Liver (tissue), 9 donors: ENCODE results near the gene TRIM7. TPM values are rescaled to one million over a fixed set of nuclear protein-coding genes. Genes with fewer than 3 reads are reported as not detected.

Source experiments
- DNase-seq: peaks from one replicate; pipeline ENCODE4 v3.0.0-alpha.2; 2017; ENCODE audit warnings: low spot score
- H3K27ac ChIP-seq, 2 donors: one replicate each; pipeline ENCODE4 v1.7.0; 2013; ENCODE audit warnings: inconsistent platforms in 2 of 2, low read length in 2 of 2, control low read depth in 1 of 2, low read depth in 1 of 2, mild to moderate bottlenecking in 1 of 2
- H3K27me3 ChIP-seq, 4 donors: one replicate each; pipeline versions ENCODE4 v1.6.1 to v1.7.0; 2013; ENCODE audit warnings: low read length in 3 of 4, inconsistent platforms in 1 of 4, mild to moderate bottlenecking in 1 of 4, moderate library complexity in 1 of 4; ENCODE audit not compliant: control insufficient read depth in 4 of 4, insufficient read depth in 4 of 4
- H3K36me3 ChIP-seq, 4 donors: one replicate each; pipeline versions ENCODE4 v1.6.1 to v1.7.0; 2013; ENCODE audit warnings: low read length in 3 of 4, mild to moderate bottlenecking in 3 of 4, low read depth in 1 of 4, moderate library complexity in 1 of 4; ENCODE audit not compliant: control insufficient read depth in 4 of 4, insufficient read depth in 3 of 4
- H3K4me1 ChIP-seq, 4 donors: one replicate each; pipeline versions ENCODE4 v1.6.1 to v1.7.0; 2013; ENCODE audit warnings: low read length in 3 of 4, mild to moderate bottlenecking in 3 of 4, moderate library complexity in 1 of 4; ENCODE audit not compliant: control insufficient read depth in 4 of 4, insufficient read depth in 4 of 4
- H3K4me3 ChIP-seq, 3 donors: one replicate each; pipeline versions ENCODE4 v1.6.1 to v1.7.0; 2013; ENCODE audit warnings: low read length in 3 of 3, control low read depth in 1 of 3, low read depth in 1 of 3, mild to moderate bottlenecking in 1 of 3
- H3K9ac ChIP-seq, 2 donors: one replicate each; pipeline ENCODE4 v1.7.0; 2013; ENCODE audit warnings: low read length in 2 of 2, mild to moderate bottlenecking in 2 of 2, moderate library complexity in 2 of 2, control low read depth in 1 of 2, low read depth in 1 of 2
- H3K9me3 ChIP-seq, 4 donors: one replicate each; pipeline versions ENCODE4 v1.6.1 to v1.7.0; 2013; ENCODE audit warnings: low read length in 3 of 4; ENCODE audit not compliant: control insufficient read depth in 4 of 4
- ATF3 ChIP-seq: IDR thresholded peaks from 2 replicates; pipeline ENCODE4 v1.6.1; 2016; ENCODE audit warnings: antibody characterized with exemption
- EGR1 ChIP-seq, 2 donors: IDR thresholded peaks; 2 replicates each; pipeline ENCODE4 v1.6.1; 2016 to 2018; ENCODE audit warnings: antibody characterized with exemption in 2 of 2, low read depth in 2 of 2
- FOXA1 ChIP-seq: IDR thresholded peaks from 2 replicates; pipeline ENCODE4 v1.6.1; 2016; ENCODE audit warnings: antibody characterized with exemption
- FOXA2 ChIP-seq: IDR thresholded peaks from 2 replicates; pipeline ENCODE4 v1.6.1; 2016; ENCODE audit warnings: antibody characterized with exemption
- GABPA ChIP-seq, 2 donors: IDR thresholded peaks in 1 of 2; conservative IDR thresholded peaks in 1 of 2; 2 replicates each; pipeline ENCODE4 v1.6.1; 2016; ENCODE audit warnings: antibody characterized with exemption in 2 of 2, mild to moderate bottlenecking in 1 of 2, moderate library complexity in 1 of 2
- HNF4G ChIP-seq: IDR thresholded peaks from 2 replicates; pipeline ENCODE4 v1.6.1; 2016; ENCODE audit warnings: antibody characterized with exemption
- JUND ChIP-seq, 2 donors: IDR thresholded peaks; 2 replicates each; pipeline ENCODE4 v1.6.1; 2016; ENCODE audit warnings: antibody characterized with exemption in 2 of 2
- NR2F2 ChIP-seq: IDR thresholded peaks from 2 replicates; pipeline ENCODE4 v1.6.1; 2016; ENCODE audit warnings: antibody characterized with exemption
- RAD21 ChIP-seq, 2 donors: IDR thresholded peaks; 2 replicates each; pipeline ENCODE4 v1.6.1; 2016; ENCODE audit warnings: antibody characterized with exemption in 2 of 2, mild to moderate bottlenecking in 2 of 2
- REST ChIP-seq: IDR thresholded peaks from 2 replicates; pipeline ENCODE4 v1.6.1; 2016; ENCODE audit warnings: antibody characterized with exemption, mild to moderate bottlenecking
- RXRA ChIP-seq, 2 donors: IDR thresholded peaks; 2 replicates each; pipeline ENCODE4 v1.6.1; 2017 to 2018; ENCODE audit warnings: antibody characterized with exemption in 2 of 2, mild to moderate bottlenecking in 1 of 2
- SP1 ChIP-seq: IDR thresholded peaks from 2 replicates; pipeline ENCODE4 v1.6.1; 2018; ENCODE audit warnings: antibody characterized with exemption, mild to moderate bottlenecking
- TAF1 ChIP-seq: conservative IDR thresholded peaks from 2 replicates; pipeline ENCODE4 v1.6.1; 2016; ENCODE audit warnings: antibody characterized with exemption, mild to moderate bottlenecking
- YY1 ChIP-seq: IDR thresholded peaks from 2 replicates; pipeline ENCODE4 v1.6.1; 2016; ENCODE audit warnings: antibody characterized with exemption, mild to moderate bottlenecking
- ZBTB33 ChIP-seq: IDR thresholded peaks from 2 replicates; pipeline ENCODE4 v1.6.1; 2016; ENCODE audit warnings: antibody characterized with exemption
- WGBS: extraction: QIAGEN DNeasy Blood & Tissue Kit; methylation state at CpG from one replicate; pipeline ENCODE4 v1.1.7; 2013; 5-methylcytosine and 5-hydroxymethylcytosine counted together
- polyA plus RNA-seq, 2 donors: library from polyadenylated mRNA; stranded (reverse) in 1 of 2; unstranded in 1 of 2; fragments of 200-250 nt in 1 of 2; fragments of >200 nt in 1 of 2; fragmentation: Nextera tagmentation in 1 of 2; extraction: Ambion mirVana in 1 of 2; gene quantifications; one replicate each; pipeline versions ENCODE4 v1.2.1 to v1.2.3, GENCODE V29; 2013 to 2015
- total RNA-seq, 2 donors: library from RNA; depleted of rRNA; stranded (reverse); fragments of >200 nt; gene quantifications; one replicate each; pipeline ENCODE4 v1.2.3, GENCODE V29; 2014
- TF ChIP-seq, protein P1 (sequence below): fragments of 150-350 bp; IDR thresholded peaks from 2 replicates; pipeline ENCODE4 v1.5.1; 2017; ENCODE audit warnings: improper control_type of control experiment, low read depth, low read length; ENCODE audit not compliant: missing input control
- donor health status: healthy.
- donor health status: healthy.
- donor health status: healthy.
- donor health status: healthy.
- donor health status: healthy.

Gene TRIM7
- total and polyA plus RNA-seq, 4 donors, result 0.10 to 0.50 (median 0.14) TPM; not detected in 1

GRCh38 chr5:181194489-181195248, 10.3 kb downstream of the TRIM7 start:
- Histone ChIP-seq H3K27me3 (no peaks in the 10 kb centered on the region), H3K4me3 (no peak overlapping the region), H3K9me3 (no peaks in the 10 kb centered on the region), H3K9ac (no peak overlapping the region), H3K27ac (no peak overlapping the region), H3K36me3 (no peaks in the 10 kb centered on the region), H3K4me1 (peaks cover 4 to 25% (median 15%) of the 10 kb centered on the region in 4 donors)
- peak; percentile 77 for DNase-seq
- 68% methylated on average over 21 of the region's 21 CpGs for WGBS
- TF ChIP-seq TAF1, result no peak
- TF ChIP-seq FOXA1, result no peak
- TF ChIP-seq JUND (IDR thresholded peaks at IDR 0.05), result no peak
- TF ChIP-seq RAD21 (IDR thresholded peaks at IDR 0.05), result no peak
- TF ChIP-seq REST, result no peak
- no peak for TF ChIP-seq YY1
- TF ChIP-seq, protein P1, sequence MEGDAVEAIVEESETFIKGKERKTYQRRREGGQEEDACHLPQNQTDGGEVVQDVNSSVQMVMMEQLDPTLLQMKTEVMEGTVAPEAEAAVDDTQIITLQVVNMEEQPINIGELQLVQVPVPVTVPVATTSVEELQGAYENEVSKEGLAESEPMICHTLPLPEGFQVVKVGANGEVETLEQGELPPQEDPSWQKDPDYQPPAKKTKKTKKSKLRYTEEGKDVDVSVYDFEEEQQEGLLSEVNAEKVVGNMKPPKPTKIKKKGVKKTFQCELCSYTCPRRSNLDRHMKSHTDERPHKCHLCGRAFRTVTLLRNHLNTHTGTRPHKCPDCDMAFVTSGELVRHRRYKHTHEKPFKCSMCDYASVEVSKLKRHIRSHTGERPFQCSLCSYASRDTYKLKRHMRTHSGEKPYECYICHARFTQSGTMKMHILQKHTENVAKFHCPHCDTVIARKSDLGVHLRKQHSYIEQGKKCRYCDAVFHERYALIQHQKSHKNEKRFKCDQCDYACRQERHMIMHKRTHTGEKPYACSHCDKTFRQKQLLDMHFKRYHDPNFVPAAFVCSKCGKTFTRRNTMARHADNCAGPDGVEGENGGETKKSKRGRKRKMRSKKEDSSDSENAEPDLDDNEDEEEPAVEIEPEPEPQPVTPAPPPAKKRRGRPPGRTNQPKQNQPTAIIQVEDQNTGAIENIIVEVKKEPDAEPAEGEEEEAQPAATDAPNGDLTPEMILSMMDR, result no peak
- TF ChIP-seq GABPA (IDR thresholded peaks at IDR 0.05 in 1 of 2, conservative IDR thresholded peaks at IDR 0.05 in 1 of 2), result no peak
- no peak for TF ChIP-seq ZBTB33
- no peak for TF ChIP-seq HNF4G
- no peak for TF ChIP-seq ATF3
- TF ChIP-seq FOXA2, result no peak
- TF ChIP-seq SP1, result no peak
- TF ChIP-seq EGR1 (IDR thresholded peaks at IDR 0.05; ENCODE audit: low read depth in 2 of 2), result no peak

- Histone ChIP-seq H3K9me3 (no peaks in the 10 kb centered on the region), H3K9ac (no peak overlapping the region), H3K27ac (no peak overlapping the region), H3K4me1 (peaks cover 4 to 34% (median 24%) of the 10 kb centered on the region in 4 donors), H3K4me3 (no peak overlapping the region), H3K27me3 (no peaks in the 10 kb centered on the region), H3K36me3 (no peaks in the 10 kb centered on the region)
- 80% methylated on average over 2 of the region's 2 CpGs for WGBS
- TF ChIP-seq NR2F2 (no peak), RXRA (IDR thresholded peaks at IDR 0.05) (peak in 1 of 2 donors; percentile 33), SP1 (no peak)
- DNase-seq, result no peak
Observed at GRCh38 chr5:181193656-181194055, 11.3 kb downstream of the TRIM7 start.
